GM19025 (cell line): ENCODE data around the gene SASH3.
A peak's percentile ranks its signal among the peaks of the same experiment; 100 is the strongest.

Source experiments
- ATAC-seq: cut with Tn5 transposase; IDR thresholded peaks from one replicate; pipeline ENCODE4 v1.9.1; 2021; ENCODE audit warnings: mild to moderate bottlenecking, low read depth, moderate library complexity; ENCODE audit not compliant: unreplicated experiment

The SASH3 gene

DNA sequence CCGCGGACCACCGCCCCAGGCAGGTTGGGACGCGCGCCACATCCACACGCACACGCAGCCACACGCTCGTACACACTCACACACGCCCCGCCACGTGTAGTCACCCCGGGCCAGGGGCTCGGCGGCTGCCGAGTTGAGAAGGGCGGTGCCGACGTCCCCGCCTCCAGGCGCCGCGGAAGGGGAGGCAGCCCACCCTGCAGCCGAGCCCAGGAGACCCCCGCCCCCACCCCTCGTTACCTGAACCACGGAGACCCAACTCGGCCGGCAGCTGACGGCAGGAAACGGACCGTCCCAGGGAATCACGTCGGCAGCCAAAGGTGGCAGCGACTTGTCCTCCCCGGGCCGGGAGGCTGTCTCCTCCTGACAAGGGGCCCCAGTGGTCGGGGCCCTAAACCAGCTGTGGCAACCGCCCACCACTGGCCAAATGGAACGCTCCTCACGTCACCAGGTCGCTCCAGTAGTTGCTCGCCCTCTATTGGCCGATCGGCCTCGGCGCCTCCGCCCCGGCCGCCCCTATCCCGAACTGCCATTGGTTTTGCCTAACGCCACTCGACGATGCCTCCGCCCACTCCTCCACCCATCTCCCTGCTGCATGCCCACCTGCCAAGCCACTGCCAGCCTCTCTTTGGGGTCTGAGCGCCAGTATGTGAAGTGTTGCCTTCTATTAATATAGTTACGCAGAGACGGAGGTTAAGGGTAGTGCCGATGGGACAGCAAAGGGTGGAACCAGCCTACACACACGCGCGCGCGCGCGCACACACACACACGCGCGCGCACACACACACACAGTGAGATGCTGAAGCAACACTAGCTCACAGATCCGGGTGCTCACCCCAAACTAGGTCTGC, 63.9 kb downstream of the SASH3 start, which contains the start of gene ZDHHC9:
Gene ZDHHC9 (minus strand): TSS at position 428 of the 848 bp plus-strand sequence. CDS start 1,941 bp downstream, outside the sequence.
- ATAC-seq = peak; percentile 99
